Panc1 (cell line): ENCODE results near the gene JAKMIP3.

Source experiments
- CTCF ChIP-seq: fragments of 450-650 bp; IDR thresholded peaks from 2 replicates; pipeline ENCODE4 v1.5.1; 2017; ENCODE audit warnings: mild to moderate bottlenecking
- POLR2AphosphoS5 ChIP-seq: IDR thresholded peaks from 2 replicates; pipeline ENCODE4 v1.6.1; 2012; ENCODE audit warnings: mild to moderate bottlenecking, low read depth, low read length, moderate library complexity

GRCh38 chr10:132094581-132095234 is 29.0 kb downstream of the JAKMIP3 start:
- TF ChIP-seq CTCF: no peak
- TF ChIP-seq POLR2AphosphoS5: no peak
